Activated CD4-positive, CD25-positive, alpha-beta regulatory T cell treated with anti-CD3 and anti-CD28 coated beads, Interleukin-2, amount 50 U/mL, for 24 hours (primary cell): Measurements from ENCODE around the gene TNFRSF4.

Source experiments
- ATAC-seq, 2 donors: fragments of 150-1000 bp; cut with Tn5 transposase; one replicate each; pipeline ENCODE4 v1.10.0; 2021; ENCODE audit warnings: mild to moderate bottlenecking in 1 of 2, moderate library complexity in 1 of 2

Gene TNFRSF4

DNA sequence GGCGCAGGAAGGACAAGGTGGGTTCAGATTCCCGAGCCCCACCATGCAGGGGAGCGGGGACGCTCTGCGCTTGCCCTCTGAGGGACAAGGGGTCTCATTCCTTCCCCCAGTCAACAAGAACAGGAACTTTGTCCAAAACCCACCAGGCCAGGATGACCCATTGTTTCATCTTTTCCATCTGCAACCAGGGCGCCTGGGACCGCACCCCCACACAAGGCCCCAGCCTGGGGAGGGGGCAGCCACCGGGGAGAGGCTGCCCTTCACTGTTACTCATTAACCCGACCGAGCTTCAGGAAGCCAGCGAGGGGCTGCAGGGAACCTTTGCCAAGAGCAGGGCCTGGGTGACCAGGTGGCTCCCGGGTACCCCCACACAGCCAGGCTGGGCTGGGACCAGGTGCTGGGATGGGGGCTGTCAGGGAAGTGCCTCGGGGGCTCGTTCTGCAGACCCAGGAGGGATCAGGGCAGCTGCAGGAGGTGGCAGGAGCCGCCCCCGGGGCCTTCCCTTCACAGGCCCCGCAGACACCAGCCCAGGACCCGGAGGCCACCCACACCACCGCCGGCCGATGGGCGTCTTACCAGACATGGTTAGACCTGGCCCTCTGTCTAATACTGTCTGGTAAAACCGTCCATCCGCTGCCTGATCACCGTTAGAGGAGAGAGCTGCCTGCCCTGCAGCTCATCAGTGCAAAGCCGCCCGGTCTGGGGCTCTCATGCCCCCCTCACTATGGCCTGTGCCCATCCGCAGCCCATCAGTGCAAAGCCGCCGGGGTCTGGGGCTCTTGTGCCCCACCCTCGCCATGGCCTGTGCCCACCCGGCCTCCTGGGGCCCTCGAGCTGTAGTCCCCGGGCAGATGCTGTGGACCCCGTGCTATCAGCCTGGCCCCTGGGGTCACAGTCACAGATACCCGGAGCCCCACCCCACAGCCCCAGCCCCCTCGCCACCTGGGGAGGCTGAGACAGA, 45.2 kb downstream of the TNFRSF4 start:
- ATAC-seq: no peak

DNA sequence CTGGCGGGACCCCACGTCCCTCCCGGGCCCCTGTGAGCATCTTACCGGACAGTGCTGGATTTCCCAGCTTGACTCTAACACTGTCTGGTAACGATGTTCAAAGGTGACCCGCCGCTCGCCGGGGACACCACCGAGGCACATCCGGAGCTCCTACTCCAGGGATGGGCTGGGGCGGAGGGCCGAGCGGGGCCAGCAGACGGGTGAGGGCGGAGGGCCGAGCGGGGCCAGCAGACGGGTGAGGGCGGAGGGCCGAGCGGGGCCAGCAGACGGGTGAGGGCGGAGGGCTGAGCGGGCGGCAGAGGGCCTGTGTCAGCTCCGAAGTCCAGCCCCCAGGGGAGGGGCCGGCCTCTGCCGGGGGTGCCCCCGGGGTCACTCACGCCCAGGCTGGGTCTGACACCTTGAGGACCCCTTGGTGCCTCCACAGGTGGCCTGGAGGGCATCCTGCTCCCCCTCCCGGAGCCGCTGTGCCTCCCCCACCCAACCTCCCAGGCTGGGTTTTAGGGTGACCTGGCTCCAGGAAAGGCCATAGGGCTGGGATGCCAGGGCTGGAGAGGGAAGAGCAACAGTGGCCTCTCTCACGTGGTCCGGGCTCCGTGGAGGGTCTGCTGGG, 46.0 kb downstream of the TNFRSF4 start:
- no peak for ATAC-seq

DNA sequence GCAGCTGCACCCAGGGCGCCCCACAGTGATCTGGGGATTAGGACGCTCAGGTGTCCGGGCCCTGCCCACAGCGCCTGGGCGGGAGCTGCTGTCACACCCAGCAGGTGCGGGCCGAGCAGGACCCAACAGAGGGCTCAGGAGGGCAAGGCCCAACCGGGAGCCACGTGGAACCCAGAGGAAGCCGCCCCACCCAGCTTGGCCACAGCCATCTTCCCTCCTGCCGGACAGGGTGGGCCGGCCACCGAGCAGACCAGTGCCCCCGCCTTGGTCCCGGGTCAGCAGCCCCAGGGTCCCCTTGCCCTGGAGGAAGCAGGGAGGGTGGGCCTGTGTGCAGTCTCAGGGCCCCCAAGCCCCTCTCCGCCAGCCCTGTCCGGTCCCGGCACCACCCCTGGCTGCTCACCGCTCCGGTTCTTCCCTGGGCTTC, 46.5 kb downstream of the TNFRSF4 start:
- ATAC-seq: no peak

DNA sequence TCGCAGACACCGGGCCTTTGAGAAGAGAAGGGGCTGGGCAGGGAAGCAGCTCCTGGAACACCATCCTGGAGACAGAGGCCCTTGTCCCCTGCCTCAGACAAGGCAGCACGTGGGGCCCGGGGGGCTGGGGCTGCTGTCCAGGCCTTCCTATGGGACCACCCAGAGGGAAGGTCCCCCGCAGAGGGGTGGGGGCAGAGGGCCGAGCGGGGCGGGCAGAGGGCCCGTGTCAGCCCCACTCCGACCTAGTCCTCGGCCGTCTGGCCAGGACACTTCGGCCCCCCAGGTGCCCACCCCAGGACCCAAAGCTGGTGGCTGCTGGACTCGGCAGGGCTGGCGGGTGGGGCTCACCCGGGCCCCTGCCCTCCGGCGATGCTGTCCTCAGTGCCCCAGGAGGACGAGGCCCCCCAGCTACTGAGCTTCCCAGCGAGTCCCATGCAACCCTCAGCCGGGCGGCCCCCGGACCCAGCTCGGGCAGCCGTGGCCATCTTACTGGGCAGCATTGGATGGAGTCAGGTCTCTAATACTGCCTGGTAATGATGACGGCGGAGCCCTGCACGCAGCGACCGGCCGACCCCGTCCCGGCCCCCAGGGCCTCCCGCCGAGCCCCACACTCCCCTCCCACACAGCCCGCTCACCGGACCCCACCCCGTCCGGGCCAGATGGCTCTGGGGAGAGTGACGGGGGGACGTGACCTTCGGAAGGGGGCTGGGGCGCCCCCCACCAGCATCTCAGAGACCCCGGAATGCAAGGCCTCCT, 47.1 kb downstream of the TNFRSF4 start:
- ATAC-seq: no peak

DNA sequence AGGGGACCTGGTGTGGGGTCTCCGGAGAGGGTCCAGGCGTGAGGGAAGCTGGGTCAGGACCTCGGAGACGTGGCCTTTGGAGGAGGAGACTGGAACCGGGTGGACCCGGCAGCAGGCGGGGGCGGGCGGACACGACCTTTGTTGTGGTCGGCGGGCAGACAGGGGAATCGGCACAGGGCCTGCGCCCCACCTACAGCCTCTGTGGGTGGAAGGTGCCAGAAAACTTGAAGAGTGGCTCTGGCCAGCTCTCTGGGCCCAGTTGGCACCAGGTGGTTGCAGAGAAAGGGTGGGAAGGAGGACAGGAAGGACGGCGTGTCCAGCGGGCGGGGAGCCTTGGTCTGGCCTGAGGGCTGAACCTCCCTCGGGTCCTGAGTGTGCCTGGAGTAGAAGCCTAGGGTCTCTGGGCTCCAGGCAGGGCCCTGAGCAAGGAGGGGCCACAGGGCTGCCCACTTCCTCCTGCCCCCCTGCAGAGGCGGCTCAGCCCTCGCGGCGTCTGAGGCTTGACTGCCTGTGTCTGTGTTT, 48.0 kb downstream of the TNFRSF4 start:
- ATAC-seq: no peak

DNA sequence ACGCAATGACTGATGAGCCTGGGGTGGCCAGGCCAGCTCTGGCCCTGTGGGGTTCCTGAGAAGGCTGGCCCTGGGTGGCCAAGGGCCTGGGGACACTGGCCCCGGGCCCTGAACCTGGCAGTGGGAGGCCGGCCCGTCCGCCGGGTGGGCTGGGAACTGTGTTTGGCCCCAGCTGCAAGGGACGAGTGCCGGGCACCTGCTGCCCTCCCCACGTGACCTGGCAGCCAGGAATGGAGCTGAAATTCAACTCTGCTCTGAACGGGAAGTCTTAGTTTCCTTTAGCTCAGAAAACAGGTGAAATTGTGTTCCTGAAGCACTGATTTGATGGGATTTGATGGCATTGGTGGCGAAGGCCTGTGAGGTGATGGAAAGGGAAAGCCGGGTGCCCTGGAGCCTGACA, 48.5 kb downstream of the TNFRSF4 start:
- no peak for ATAC-seq

DNA sequence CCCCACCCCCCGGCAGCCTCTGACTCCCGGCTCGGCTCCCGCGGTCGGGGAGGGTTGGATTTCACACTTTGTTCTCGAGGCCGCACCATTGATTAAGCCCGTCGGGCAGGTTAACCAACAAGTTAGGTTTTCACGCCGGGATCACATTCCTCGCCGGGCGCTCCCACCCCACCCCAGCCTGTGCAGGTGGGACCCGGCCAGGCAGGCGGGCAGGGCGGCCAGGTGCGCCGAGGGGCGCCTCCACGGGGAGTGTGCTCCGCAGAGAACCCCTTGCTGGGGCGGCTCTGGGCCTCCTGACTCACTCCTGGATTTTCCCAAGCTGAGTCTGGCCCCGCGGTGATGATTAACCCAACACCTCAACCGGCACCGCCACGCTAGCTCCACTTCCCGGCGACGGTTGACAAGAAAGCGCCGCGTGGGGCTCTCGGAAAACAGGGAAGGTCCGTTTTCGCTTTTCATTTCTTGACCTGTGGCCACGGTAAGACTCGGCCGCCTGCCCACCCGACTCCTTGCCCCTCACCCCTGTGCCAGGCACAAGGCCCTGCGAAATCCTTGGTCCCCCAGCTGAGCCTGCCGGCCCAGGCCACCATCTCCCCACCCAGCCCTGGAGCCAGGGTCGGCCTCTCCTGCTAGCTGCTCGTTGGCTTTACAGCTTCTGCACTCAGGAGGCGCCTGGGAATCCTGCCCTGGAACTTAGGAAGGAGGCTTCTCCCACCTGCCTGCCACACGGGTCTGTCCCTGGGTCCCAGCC, 49.1 kb downstream of the TNFRSF4 start:
- ATAC-seq: no peak

DNA sequence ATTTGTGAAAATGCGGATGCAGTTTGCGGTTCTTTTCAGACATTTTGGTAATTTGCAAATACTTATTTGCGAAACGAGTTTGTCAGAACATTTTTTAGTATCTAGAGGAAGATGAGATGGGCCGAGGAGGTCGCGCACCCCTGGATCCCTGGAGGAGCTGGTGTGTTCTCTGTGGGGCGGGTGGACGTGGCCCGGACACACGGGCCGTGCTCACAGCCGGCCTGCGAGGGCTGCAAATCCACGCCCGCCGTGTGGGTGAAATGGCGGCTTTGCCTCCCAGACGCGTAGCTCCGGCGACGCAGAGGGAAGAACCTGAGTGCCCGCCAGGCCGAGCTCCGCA, 49.6 kb downstream of the TNFRSF4 start:
- no peak for ATAC-seq

DNA sequence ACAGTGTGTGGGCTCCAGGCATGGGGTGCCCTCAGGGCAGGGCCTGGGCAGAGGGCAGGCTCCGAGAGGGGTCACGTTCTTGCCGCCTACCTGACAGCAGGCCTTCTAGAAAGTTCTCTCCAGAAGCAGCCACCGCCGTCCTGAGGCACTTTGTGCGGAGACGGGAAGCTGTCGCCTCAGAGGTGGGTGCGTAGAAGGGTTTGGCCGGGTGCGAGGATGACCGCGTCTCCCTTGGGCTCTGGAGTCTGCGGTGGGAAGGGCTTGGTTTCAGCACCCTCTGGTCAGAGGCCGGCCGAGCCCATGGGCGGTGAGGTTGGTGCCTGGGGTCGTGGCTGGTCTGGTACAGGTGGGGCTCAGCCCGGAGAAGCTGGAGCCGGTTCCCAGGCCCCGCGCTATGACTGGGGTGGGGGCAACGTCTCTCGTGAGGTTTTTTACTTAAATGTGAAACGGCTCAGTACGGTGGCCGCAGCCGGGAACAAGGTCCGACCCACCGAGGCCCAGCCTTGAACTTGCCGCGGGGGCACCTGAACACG, 50.3 kb downstream of the TNFRSF4 start:
- no peak for ATAC-seq

DNA sequence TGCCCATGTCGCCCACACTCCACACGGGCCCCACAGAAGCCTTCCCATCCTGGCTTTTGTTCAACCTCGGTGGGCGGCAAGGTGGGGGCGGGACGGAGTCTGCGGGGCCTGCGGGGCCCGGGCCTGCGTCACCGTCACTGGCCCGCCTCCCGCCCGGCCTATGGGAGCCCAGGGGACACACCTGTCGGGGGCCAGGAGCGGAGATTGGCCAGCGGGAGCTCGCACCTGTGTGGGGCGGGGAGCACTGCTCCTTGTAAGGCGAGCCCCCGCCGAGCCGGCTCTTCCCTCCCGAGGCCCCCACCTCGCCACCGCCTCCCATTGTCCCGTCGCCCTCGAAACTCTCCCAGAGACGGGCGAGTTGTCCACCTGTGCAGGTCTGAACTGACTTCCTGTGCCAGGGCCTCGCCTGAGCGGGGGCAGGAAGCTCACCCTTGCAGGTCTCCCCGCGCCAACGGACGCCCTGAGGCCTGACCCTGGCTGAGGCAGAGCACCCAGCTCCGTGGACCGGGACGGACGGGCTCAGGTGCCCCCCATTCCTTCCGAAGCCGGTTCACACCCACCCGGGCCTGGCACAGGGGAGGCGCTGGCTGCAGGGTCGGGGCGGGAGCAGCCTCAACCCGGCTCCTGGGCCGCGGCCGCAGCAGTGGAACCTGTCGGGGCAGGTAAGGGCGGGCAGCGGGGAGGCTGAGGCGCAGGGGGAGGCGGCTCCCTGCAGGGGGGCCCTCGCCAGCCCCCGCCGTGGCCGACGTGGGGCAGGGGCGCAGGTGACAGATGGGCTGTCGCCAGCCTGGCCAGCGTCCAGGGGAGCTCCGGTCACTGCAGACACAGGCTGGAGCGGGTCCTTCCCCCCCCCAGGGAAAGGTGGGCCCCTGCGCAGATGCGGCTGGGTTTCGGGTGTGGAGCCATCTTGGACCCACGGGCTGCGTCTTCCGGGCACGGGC, 51.1 kb downstream of the TNFRSF4 start:
- no peak for ATAC-seq

DNA sequence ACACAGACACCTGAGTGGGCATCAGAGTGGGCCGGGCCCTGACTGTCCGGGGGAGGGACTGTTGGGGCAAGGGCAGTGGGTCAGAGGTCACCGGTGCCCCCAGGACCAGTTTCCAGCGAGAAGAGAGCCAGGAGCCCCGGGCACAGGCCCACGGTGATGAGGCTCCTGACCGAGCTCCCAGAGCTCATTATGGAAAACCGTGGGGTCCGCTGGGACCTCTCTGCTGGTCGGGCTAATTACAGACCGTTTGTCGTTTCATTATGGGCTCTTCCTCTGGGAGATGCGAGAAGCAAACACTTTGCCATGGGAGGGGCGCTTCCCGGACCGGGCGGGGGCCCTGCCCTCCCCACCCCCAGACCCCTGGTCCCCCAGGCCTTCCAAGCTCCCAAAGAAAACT, 52.3 kb downstream of the TNFRSF4 start:
- no peak for ATAC-seq
